ENCODE data around the gene MBNL1. TPM values are rescaled to one million over a fixed set of nuclear protein-coding genes. Genes with fewer than 3 reads are reported as not detected.

The MBNL1 gene
- total RNA-seq, 1 donor from 2014 or later: 14.7 TPM

GRCh38 chr3:152229692-152230091, 39.0 kb upstream of the MBNL1 start:
- no peak overlapping the region for H3K9ac ChIP-seq
- no peaks in the 10 kb centered on the region for H3K4me1 ChIP-seq
- TF ChIP-seq EZH2phosphoT487 (IDR thresholded peaks at IDR 0.05) (no peak), EZH2 (IDR thresholded peaks at IDR 0.05) (no peak)
- TF ChIP-seq, protein P1, sequence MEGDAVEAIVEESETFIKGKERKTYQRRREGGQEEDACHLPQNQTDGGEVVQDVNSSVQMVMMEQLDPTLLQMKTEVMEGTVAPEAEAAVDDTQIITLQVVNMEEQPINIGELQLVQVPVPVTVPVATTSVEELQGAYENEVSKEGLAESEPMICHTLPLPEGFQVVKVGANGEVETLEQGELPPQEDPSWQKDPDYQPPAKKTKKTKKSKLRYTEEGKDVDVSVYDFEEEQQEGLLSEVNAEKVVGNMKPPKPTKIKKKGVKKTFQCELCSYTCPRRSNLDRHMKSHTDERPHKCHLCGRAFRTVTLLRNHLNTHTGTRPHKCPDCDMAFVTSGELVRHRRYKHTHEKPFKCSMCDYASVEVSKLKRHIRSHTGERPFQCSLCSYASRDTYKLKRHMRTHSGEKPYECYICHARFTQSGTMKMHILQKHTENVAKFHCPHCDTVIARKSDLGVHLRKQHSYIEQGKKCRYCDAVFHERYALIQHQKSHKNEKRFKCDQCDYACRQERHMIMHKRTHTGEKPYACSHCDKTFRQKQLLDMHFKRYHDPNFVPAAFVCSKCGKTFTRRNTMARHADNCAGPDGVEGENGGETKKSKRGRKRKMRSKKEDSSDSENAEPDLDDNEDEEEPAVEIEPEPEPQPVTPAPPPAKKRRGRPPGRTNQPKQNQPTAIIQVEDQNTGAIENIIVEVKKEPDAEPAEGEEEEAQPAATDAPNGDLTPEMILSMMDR (IDR thresholded peaks at IDR 0.05): no peak
- Mint-ChIP-seq H3K9me3 (no peaks in the 10 kb centered on the region), H3K27ac (no peak overlapping the region), H3K27me3 (ENCODE audit: insufficient read depth, low read depth) (peaks cover 3% of the 10 kb centered on the region), H3K4me3 (no peak overlapping the region), H3K36me3 (no peaks in the 10 kb centered on the region), H3K4me1 (no peaks in the 10 kb centered on the region)
- H3K27ac ChIP-seq: no peak overlapping the region
- peak; percentile 7 for DNase-seq (ENCODE audit: low spot score)
- H4K20me1 ChIP-seq (ENCODE audit: low read depth): no peaks in the 10 kb centered on the region
- H3F3A ChIP-seq (ENCODE audit: low read depth): no peaks in the 10 kb centered on the region
- no peak overlapping the region for H2AFZ ChIP-seq (replicated peaks)
- no peaks in the 10 kb centered on the region for H3K27me3 ChIP-seq
- H3K4me2 ChIP-seq: no peak overlapping the region
- no peaks in the 10 kb centered on the region for H3K36me3 ChIP-seq
- H3K4me3 ChIP-seq: no peak overlapping the region
- no peaks in the 10 kb centered on the region for H3K79me2 ChIP-seq (ENCODE audit: low read depth)
- no peaks in the 10 kb centered on the region for H3K9me3 ChIP-seq (ENCODE audit: low read depth)

DNA sequence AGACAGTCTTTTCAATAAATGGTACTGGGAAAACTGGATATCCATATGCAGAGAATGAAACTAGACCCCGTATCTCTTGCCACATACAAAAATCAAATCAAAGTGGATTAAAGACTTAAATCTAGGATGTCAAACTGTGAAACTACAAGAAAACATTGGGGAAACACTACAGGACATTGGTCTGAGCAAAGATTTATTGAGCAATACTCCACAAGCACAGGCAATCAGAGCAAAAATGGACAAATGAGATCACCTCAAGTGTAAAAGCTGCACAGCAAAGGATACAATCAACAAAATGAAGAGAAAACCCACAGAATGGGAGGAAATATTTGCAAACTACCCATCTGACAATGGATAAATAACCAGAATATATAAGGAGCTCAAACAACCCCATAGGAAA, 38.4 kb upstream of the MBNL1 start:
- no peaks in the 10 kb centered on the region for H3K4me1 ChIP-seq
- no peak overlapping the region for H2AFZ ChIP-seq (replicated peaks)
- no peaks in the 10 kb centered on the region for H3K79me2 ChIP-seq (ENCODE audit: low read depth)
- H3K9ac ChIP-seq: no peak overlapping the region
- H3K36me3 ChIP-seq: no peaks in the 10 kb centered on the region
- no peaks in the 10 kb centered on the region for H3F3A ChIP-seq (ENCODE audit: low read depth)
- H4K20me1 ChIP-seq (ENCODE audit: low read depth): no peaks in the 10 kb centered on the region
- H3K27ac ChIP-seq: no peak overlapping the region
- H3K27ac Mint-ChIP-seq: no peak overlapping the region
- H3K9me3 Mint-ChIP-seq: no peaks in the 10 kb centered on the region
- H3K9me3 ChIP-seq (ENCODE audit: low read depth): no peaks in the 10 kb centered on the region
- H3K4me3 Mint-ChIP-seq: no peak overlapping the region
- peaks cover 3% of the 10 kb centered on the region for H3K4me1 Mint-ChIP-seq
- H3K27me3 Mint-ChIP-seq (ENCODE audit: insufficient read depth, low read depth): peaks cover 3% of the 10 kb centered on the region
- no peak for DNase-seq (ENCODE audit: low spot score)
- no peak overlapping the region for H3K4me3 ChIP-seq
- TF ChIP-seq EZH2phosphoT487 (IDR thresholded peaks at IDR 0.05) (no peak), EZH2 (IDR thresholded peaks at IDR 0.05) (no peak)
- TF ChIP-seq, protein P1 (IDR thresholded peaks at IDR 0.05): no peak
- H3K36me3 Mint-ChIP-seq: no peaks in the 10 kb centered on the region
- no peak overlapping the region for H3K4me2 ChIP-seq
- H3K27me3 ChIP-seq: no peaks in the 10 kb centered on the region

DNA sequence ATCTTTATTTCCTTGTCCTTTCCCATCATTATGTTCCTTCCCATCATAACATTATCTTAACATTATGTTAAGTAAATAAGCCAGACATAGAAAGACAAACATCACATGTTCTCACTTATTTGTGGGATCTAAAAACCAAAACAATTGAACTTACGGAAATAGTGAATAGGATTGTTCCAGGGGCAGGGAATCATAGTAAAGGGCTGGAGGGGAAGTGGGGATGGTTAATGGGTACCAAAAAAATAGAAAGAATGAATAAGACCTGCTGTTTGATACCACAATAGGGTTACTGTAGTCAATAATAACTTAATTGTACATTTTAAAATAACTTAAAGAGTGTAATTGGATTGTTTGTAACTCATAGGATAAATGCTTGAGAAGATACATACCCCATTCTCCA, 36.7 kb upstream of the MBNL1 start:
- Mint-ChIP-seq H3K36me3 (no peaks in the 10 kb centered on the region), H3K4me3 (no peak overlapping the region), H3K4me1 (peaks cover 12% of the 10 kb centered on the region), H3K27me3 (ENCODE audit: insufficient read depth, low read depth) (peaks cover 3% of the 10 kb centered on the region), H3K27ac (no peak overlapping the region), H3K9me3 (no peaks in the 10 kb centered on the region)
- Histone ChIP-seq H3K9me3 (ENCODE audit: low read depth) (no peaks in the 10 kb centered on the region), H3K4me1 (no peaks in the 10 kb centered on the region), H2AFZ (replicated peaks) (no peak overlapping the region), H3K4me3 (no peak overlapping the region), H4K20me1 (ENCODE audit: low read depth) (no peaks in the 10 kb centered on the region), H3K27ac (no peak overlapping the region), H3K27me3 (no peaks in the 10 kb centered on the region), H3K9ac (no peak overlapping the region), H3K79me2 (ENCODE audit: low read depth) (no peaks in the 10 kb centered on the region), H3K36me3 (no peaks in the 10 kb centered on the region), H3F3A (ENCODE audit: low read depth) (no peaks in the 10 kb centered on the region), H3K4me2 (no peak overlapping the region)
- TF ChIP-seq, protein P1 (IDR thresholded peaks at IDR 0.05): no peak
- TF ChIP-seq EZH2phosphoT487 (IDR thresholded peaks at IDR 0.05) (no peak), EZH2 (IDR thresholded peaks at IDR 0.05) (no peak)
- DNase-seq (ENCODE audit: low spot score): no peak

All from neural progenitor cell (in vitro differentiated cells).